ENCODE measurements around the gene FAM83F. TPM values are rescaled to one million over a fixed set of nuclear protein-coding genes. Genes with fewer than 3 reads are reported as not detected.

The FAM83F gene
- total and polyA plus RNA-seq, 8 donors = 0.15 to 0.73 (median 0.26) TPM

GRCh38 chr22:40051322-40051721 is 56.6 kb downstream of the FAM83F start:
- no peak overlapping the region for H3K4me3 ChIP-seq
- H3K27ac ChIP-seq = no peak overlapping the region
- no peaks in the 10 kb centered on the region for H3K9me3 ChIP-seq
- no peak for TF ChIP-seq CTCF (IDR thresholded peaks at IDR 0.05)
- DNase-seq = no peak
- no peaks in the 10 kb centered on the region for H3K27me3 ChIP-seq
- intact Hi-C loops (cut with DNase I) = no loop called here
- ATAC-seq = no peak
- H3K4me1 ChIP-seq = peaks cover 0 to 35% of the 10 kb centered on the region in 2 donors
- no peaks in the 10 kb centered on the region for H3K36me3 ChIP-seq

GRCh38 chr22:40053460-40053859 is 58.7 kb downstream of the FAM83F start:
- no peaks in the 10 kb centered on the region for H3K36me3 ChIP-seq
- intact Hi-C loops (cut with DNase I) = no loop called here
- no peak for TF ChIP-seq CTCF (IDR thresholded peaks at IDR 0.05)
- H3K27me3 ChIP-seq = no peaks in the 10 kb centered on the region
- DNase-seq (no peak), ATAC-seq (peak; percentile 14)
- H3K4me1 ChIP-seq = peaks cover 0 to 51% of the 10 kb centered on the region in 2 donors
- H3K4me3 ChIP-seq = no peak overlapping the region
- no peaks in the 10 kb centered on the region for H3K9me3 ChIP-seq
- H3K27ac ChIP-seq = no peak overlapping the region

GRCh38 chr22:40054486-40054885 is 59.7 kb downstream of the FAM83F start:
- no peak for TF ChIP-seq CTCF (IDR thresholded peaks at IDR 0.05)
- no peaks in the 10 kb centered on the region for H3K36me3 ChIP-seq
- DNase-seq (no peak), ATAC-seq (no peak)
- H3K4me1 ChIP-seq = peaks cover 0 to 53% of the 10 kb centered on the region in 2 donors
- no peaks in the 10 kb centered on the region for H3K27me3 ChIP-seq
- H3K4me3 ChIP-seq = no peak overlapping the region
- no peaks in the 10 kb centered on the region for H3K9me3 ChIP-seq
- H3K27ac ChIP-seq = no peak overlapping the region
- intact Hi-C loops (cut with DNase I) = no loop called here

GRCh38 chr22:40055143-40055883 is 60.6 kb downstream of the FAM83F start:
- Histone ChIP-seq H3K4me3 (no peak overlapping the region), H3K4me1 (peaks cover 0 to 48% of the 10 kb centered on the region in 2 donors), H3K36me3 (no peaks in the 10 kb centered on the region), H3K9me3 (no peaks in the 10 kb centered on the region), H3K27ac (peak overlapping the region in 1 of 2 donors; percentile 15), H3K27me3 (no peaks in the 10 kb centered on the region)
- no peak for TF ChIP-seq CTCF (IDR thresholded peaks at IDR 0.05)
- no peak for DNase-seq
- ATAC-seq = peak; percentile 64
- intact Hi-C loops (cut with DNase I) = no loop called here

GRCh38 chr22:40056154-40056553 is 61.4 kb downstream of the FAM83F start:
- Histone ChIP-seq H3K4me1 (peaks cover 0 to 40% of the 10 kb centered on the region in 2 donors), H3K4me3 (no peak overlapping the region), H3K9me3 (no peaks in the 10 kb centered on the region), H3K27me3 (no peaks in the 10 kb centered on the region), H3K27ac (no peak overlapping the region), H3K36me3 (no peaks in the 10 kb centered on the region)
- intact Hi-C loops (cut with DNase I) = no loop called here
- no peak for ATAC-seq
- no peak for TF ChIP-seq CTCF (IDR thresholded peaks at IDR 0.05)
- DNase-seq = no peak
